Sigmoid colon (tissue), 4 donors: ENCODE results near the gene MAGEA6.

Experiments
- POLR2AphosphoS5 ChIP-seq, 4 donors: sonication (generic); formaldehyde crosslinking; IDR thresholded peaks; one replicate each; pipeline ENCODE4 v1.6.1; 2017; ENCODE audit warnings: antibody characterized with exemption in 4 of 4
- TF ChIP-seq, protein P1 (sequence below), 4 experiments: fragments of 450-650 bp in 3 of 4; fragments of 200-600 bp in 1 of 4; IDR thresholded peaks; one replicate each; pipeline ENCODE4 v1.5.1; 2016 to 2019; ENCODE audit warnings: antibody characterized with exemption in 4 of 4, mild to moderate bottlenecking in 3 of 4, moderate library complexity in 2 of 4

DNA sequence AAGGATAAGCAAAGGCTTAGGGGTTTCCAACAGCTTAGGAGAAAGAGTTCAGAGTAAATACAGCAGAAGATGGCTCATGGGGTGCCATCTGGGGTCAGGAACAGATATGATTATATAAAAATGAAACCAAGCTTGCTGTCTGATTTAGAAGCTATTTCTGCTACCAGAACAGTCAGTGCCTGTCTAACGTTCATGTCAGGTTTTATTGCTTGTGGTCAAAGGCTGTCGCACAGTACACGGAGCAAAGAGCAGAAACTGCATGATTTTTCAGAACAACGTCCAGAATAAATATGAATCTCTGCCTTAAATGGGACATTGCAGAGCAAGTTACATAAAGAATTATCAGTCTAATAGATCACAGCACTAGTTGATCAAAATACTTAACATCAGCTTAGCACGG, 43.7 kb upstream of the MAGEA6 start:
- TF ChIP-seq, protein P1, sequence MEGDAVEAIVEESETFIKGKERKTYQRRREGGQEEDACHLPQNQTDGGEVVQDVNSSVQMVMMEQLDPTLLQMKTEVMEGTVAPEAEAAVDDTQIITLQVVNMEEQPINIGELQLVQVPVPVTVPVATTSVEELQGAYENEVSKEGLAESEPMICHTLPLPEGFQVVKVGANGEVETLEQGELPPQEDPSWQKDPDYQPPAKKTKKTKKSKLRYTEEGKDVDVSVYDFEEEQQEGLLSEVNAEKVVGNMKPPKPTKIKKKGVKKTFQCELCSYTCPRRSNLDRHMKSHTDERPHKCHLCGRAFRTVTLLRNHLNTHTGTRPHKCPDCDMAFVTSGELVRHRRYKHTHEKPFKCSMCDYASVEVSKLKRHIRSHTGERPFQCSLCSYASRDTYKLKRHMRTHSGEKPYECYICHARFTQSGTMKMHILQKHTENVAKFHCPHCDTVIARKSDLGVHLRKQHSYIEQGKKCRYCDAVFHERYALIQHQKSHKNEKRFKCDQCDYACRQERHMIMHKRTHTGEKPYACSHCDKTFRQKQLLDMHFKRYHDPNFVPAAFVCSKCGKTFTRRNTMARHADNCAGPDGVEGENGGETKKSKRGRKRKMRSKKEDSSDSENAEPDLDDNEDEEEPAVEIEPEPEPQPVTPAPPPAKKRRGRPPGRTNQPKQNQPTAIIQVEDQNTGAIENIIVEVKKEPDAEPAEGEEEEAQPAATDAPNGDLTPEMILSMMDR (IDR thresholded peaks at IDR 0.05), result no peak
- TF ChIP-seq POLR2AphosphoS5 (IDR thresholded peaks at IDR 0.05), result no peak
